Tibial artery (tissue), 4 donors: ENCODE data around the gene HNRNPDL.

ENCODE experiments used
- DNase-seq, 2 donors: peaks; one replicate each; pipeline ENCODE4 v3.0.0-alpha.2; 2019
- H3K27ac ChIP-seq, 2 donors: fragments of 200-600 bp; sonication (generic) in 1 of 2; 1 replicate in 1 of 2; 2 replicates in 1 of 2; pipeline ENCODE4 v1.5.1; 2018 to 2019; ENCODE audit warnings: mild to moderate bottlenecking in 1 of 2
- H3K27me3 ChIP-seq, 2 donors: fragments of 200-600 bp; sonication (generic) in 1 of 2; one replicate each; pipeline versions ENCODE4 v1.5.1 to v1.6.0; 2016 to 2019
- H3K36me3 ChIP-seq, 3 donors: fragments of 200-600 bp; sonication (generic) in 2 of 3; one replicate each; pipeline ENCODE4 v1.5.1; 2016 to 2019; ENCODE audit warnings: mild to moderate bottlenecking in 2 of 3
- H3K4me1 ChIP-seq, 4 donors: fragments of 200-600 bp; sonication (generic) in 2 of 4; 1 replicate in 3 of 4; 2 replicates in 1 of 4; pipeline ENCODE4 v1.5.1; 2016 to 2019
- H3K4me3 ChIP-seq, 2 donors: fragments of 200-600 bp; sonication (generic) in 1 of 2; 1 replicate in 1 of 2; 2 replicates in 1 of 2; pipeline ENCODE4 v1.5.1; 2018 to 2019; ENCODE audit warnings: mild to moderate bottlenecking in 2 of 2
- H3K9me3 ChIP-seq, 3 donors: fragments of 200-600 bp; sonication (generic) in 1 of 3; one replicate each; pipeline ENCODE4 v1.5.1; 2016 to 2019
- intact Hi-C: fragments of 100-400 bp; cut with DNase I; formaldehyde crosslinking; loops from one replicate; pipeline ENCODE4 v1.15.0; 2023; ENCODE audit warnings: low total_unique reads
- TF ChIP-seq, protein P1 (sequence below), 2 experiments: fragments of 200-600 bp in 1 of 2; fragments of 450-650 bp in 1 of 2; IDR thresholded peaks; one replicate each; pipeline ENCODE4 v1.5.1; 2017 to 2019; ENCODE audit warnings: antibody characterized with exemption in 2 of 2, mild to moderate bottlenecking in 1 of 2, moderate library complexity in 1 of 2

HNRNPDL gene

DNA sequence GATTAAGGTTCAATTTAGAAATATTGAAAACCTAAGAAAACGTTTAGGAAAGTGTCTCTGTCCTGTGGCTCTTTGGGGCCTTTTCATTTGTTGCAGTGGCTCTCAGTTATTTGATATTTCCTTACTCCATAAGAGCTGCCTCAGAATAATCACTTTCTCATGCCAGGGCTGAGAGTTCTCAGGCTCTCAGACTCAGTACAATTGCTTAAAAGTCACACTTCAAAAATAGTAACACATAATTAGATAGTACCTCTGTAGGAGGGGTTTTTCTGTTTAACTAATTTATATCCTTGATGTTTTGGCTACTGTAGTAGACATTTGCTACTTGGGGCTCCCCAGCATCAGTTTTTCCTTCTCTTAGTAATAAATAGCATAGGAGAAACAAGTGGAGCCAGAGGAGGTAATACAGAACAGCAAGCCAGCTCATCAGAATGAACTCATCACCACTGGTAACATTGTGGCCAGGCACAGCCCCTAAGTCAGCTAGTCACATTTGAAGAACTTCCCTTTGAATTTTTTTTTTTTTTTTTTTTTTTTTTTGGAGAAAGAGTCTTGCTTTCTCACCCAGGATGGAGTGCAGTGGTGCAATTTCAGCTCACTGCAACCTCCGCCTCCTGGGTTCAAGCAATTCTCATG is 48.5 kb downstream of the HNRNPDL start:
- intact Hi-C loops: no loop called here
- H3K27ac ChIP-seq: no peak overlapping the region

DNA sequence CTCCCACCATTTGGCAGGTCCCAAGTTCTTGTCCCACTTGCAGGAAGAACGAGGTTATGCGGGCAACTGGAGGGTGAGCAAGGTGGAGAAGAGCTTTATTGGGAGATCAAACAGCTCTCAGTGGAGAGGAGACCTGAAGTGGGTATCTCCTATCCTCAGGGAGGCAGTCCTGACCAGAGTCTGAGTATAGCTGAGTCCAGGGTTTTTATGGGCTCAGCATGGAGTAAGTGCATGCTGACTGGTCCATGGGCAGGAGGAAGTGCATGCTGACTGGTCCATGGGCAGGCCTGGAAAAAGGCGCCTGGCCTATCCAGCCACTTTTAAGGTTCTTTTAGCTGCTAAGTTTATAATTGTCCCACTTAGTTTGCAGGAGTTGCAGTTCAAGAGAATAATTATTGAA is 49.0 kb downstream of the HNRNPDL start:
- H3K27me3 ChIP-seq: no peaks in the 10 kb centered on the region
- no peaks in the 10 kb centered on the region for H3K9me3 ChIP-seq
- H3K4me3 ChIP-seq: no peak overlapping the region
- H3K4me1 ChIP-seq: peaks cover 0 to 4% (median 1%) of the 10 kb centered on the region in 4 donors
- intact Hi-C loops: no loop called here
- TF ChIP-seq, protein P1, sequence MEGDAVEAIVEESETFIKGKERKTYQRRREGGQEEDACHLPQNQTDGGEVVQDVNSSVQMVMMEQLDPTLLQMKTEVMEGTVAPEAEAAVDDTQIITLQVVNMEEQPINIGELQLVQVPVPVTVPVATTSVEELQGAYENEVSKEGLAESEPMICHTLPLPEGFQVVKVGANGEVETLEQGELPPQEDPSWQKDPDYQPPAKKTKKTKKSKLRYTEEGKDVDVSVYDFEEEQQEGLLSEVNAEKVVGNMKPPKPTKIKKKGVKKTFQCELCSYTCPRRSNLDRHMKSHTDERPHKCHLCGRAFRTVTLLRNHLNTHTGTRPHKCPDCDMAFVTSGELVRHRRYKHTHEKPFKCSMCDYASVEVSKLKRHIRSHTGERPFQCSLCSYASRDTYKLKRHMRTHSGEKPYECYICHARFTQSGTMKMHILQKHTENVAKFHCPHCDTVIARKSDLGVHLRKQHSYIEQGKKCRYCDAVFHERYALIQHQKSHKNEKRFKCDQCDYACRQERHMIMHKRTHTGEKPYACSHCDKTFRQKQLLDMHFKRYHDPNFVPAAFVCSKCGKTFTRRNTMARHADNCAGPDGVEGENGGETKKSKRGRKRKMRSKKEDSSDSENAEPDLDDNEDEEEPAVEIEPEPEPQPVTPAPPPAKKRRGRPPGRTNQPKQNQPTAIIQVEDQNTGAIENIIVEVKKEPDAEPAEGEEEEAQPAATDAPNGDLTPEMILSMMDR (IDR thresholded peaks at IDR 0.05): no peak
- no peak overlapping the region for H3K27ac ChIP-seq
- peaks cover 0 to 4% (median 0%) of the 10 kb centered on the region in 3 donors for H3K36me3 ChIP-seq
- no peak for DNase-seq

More for the DNA sequence above, 48.5 kb downstream of the HNRNPDL start:
- H3K9me3 ChIP-seq: no peaks in the 10 kb centered on the region
- no peak overlapping the region for H3K4me3 ChIP-seq
- DNase-seq: no peak
- TF ChIP-seq, protein P1 (IDR thresholded peaks at IDR 0.05): no peak
- H3K4me1 ChIP-seq: no peaks in the 10 kb centered on the region
- H3K27me3 ChIP-seq: no peaks in the 10 kb centered on the region
- peaks cover 0 to 4% (median 0%) of the 10 kb centered on the region in 3 donors for H3K36me3 ChIP-seq

DNA sequence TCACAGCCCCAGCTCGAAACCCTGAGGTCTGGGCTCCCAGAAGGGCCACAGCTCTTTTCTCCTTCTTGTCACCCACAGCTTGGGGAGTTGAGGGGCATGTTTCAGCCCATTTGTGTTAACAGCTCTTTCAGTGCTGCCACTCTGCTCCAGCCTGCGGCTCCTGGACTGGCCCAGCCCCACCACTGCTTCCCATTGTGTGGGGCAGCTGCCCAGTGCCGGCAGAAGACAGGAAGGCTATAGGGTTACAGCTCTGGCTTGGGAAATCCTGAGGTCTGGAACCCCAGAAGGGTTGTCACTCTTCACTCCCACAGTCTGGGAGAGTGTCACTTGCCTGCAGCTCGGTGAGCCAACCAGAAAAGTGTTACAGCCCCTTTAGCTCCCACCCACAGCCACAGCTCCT is 49.4 kb downstream of the HNRNPDL start:
- TF ChIP-seq, protein P1 (IDR thresholded peaks at IDR 0.05): no peak
- DNase-seq: no peak
- Histone ChIP-seq H3K27me3 (no peaks in the 10 kb centered on the region), H3K4me1 (peaks cover 0 to 8% (median 3%) of the 10 kb centered on the region in 4 donors), H3K9me3 (no peaks in the 10 kb centered on the region), H3K4me3 (no peak overlapping the region), H3K36me3 (peaks cover 0 to 4% (median 0%) of the 10 kb centered on the region in 3 donors), H3K27ac (no peak overlapping the region)
- intact Hi-C loops: no loop called here

DNA sequence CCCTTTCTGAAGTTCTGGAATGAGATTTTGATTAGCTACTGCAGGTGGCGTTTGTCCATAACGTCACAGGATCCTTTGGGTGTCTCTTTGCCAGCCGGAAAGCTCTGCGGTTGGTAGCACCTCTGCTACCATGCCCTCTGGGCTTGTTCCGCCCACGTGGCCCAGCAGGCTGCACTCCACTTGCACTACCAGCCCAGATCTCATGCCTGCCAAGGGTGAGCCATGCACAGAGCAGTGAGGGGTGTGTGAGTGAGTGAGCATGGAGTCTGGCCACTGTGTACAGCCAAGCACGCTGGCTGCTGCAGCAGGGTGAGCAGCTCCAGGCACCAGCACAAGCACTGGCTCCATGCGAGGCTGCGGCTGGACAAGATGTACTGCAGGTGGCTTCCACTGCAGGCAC is 49.9 kb downstream of the HNRNPDL start:
- Histone ChIP-seq H3K4me1 (peaks cover 0 to 13% (median 6%) of the 10 kb centered on the region in 4 donors), H3K27ac (no peak overlapping the region), H3K36me3 (peaks cover 0 to 4% (median 0%) of the 10 kb centered on the region in 3 donors), H3K4me3 (no peak overlapping the region), H3K27me3 (no peaks in the 10 kb centered on the region), H3K9me3 (no peaks in the 10 kb centered on the region)
- intact Hi-C loops: no loop called here
- no peak for DNase-seq
- TF ChIP-seq, protein P1 (IDR thresholded peaks at IDR 0.05): no peak

DNA sequence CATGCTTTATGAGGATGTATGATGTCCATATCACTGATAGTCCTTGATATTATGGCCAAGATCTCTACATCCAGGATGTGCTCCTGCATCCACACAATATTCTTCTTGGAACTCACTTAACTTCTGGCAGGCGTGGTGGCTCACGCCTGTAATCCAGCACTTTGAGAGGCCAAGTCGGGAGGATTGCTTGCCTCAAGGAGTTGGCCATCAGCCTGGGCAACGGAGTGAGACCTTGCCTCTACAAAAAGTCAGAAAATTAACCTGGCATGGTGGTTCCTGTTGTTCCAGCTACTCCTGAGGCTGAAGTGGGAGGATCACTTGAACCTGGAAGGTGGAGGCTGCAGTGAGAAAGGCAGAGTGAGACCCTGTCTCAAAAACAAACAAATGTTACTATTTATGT is 54.2 kb downstream of the HNRNPDL start:
- Histone ChIP-seq H3K4me1 (peaks cover 0 to 31% (median 8%) of the 10 kb centered on the region in 4 donors), H3K27me3 (no peaks in the 10 kb centered on the region), H3K36me3 (peaks cover 0 to 4% (median 0%) of the 10 kb centered on the region in 3 donors), H3K4me3 (no peak overlapping the region), H3K9me3 (no peaks in the 10 kb centered on the region), H3K27ac (no peak overlapping the region)
- DNase-seq: no peak
- intact Hi-C loops: no loop called here
- TF ChIP-seq, protein P1 (IDR thresholded peaks at IDR 0.05): no peak
